HG03439 (cell line): ENCODE data around the gene FOXE3.

Source experiments
- ATAC-seq: cut with Tn5 transposase; IDR thresholded peaks from one replicate; pipeline ENCODE4 v1.9.1; 2021; ENCODE audit warnings: mild to moderate bottlenecking, moderate library complexity; ENCODE audit not compliant: unreplicated experiment

FOXE3 gene

GRCh38 chr1:47433477-47434050, 17.5 kb downstream of the FOXE3 start:
- no peak for ATAC-seq

GRCh38 chr1:47434051-47434842, 18.2 kb downstream of the FOXE3 start:
- no peak for ATAC-seq

GRCh38 chr1:47435506-47436303, 19.6 kb downstream of the FOXE3 start:
- ATAC-seq: no peak

GRCh38 chr1:47436304-47436978, 20.4 kb downstream of the FOXE3 start:
- peak; percentile 40 for ATAC-seq

- ATAC-seq: peak; percentile 21
Observed at GRCh38 chr1:47436979-47437446, 20.9 kb downstream of the FOXE3 start.

GRCh38 chr1:47437447-47438164, 21.5 kb downstream of the FOXE3 start, which contains the start of gene FOXD2:
Gene FOXD2 (plus strand): TSS chr1:47438044. CDS start chr1:47438136, 92 bp downstream.
- ATAC-seq: peak; percentile 85

GRCh38 chr1:47438165-47439016, 22.3 kb downstream of the FOXE3 start:
- no peak for ATAC-seq

- ATAC-seq: no peak
Observed at GRCh38 chr1:47439017-47439818, 23.1 kb downstream of the FOXE3 start.

GRCh38 chr1:47439819-47440598, 23.9 kb downstream of the FOXE3 start:
- no peak for ATAC-seq

GRCh38 chr1:47440599-47441081, 24.6 kb downstream of the FOXE3 start:
- no peak for ATAC-seq

- ATAC-seq: no peak
Observed at GRCh38 chr1:47441450-47442106, 25.5 kb downstream of the FOXE3 start.

GRCh38 chr1:47442202-47442601, 26.1 kb downstream of the FOXE3 start:
- ATAC-seq: no peak

GRCh38 chr1:47442842-47443529, 26.9 kb downstream of the FOXE3 start:
- ATAC-seq: no peak

- ATAC-seq: no peak
Observed at GRCh38 chr1:47443530-47444296, 27.6 kb downstream of the FOXE3 start.

- ATAC-seq: no peak
Observed at GRCh38 chr1:47444297-47444561, 28.1 kb downstream of the FOXE3 start.
